ENCODE data around the gene KIF25.

Gene KIF25

DNA sequence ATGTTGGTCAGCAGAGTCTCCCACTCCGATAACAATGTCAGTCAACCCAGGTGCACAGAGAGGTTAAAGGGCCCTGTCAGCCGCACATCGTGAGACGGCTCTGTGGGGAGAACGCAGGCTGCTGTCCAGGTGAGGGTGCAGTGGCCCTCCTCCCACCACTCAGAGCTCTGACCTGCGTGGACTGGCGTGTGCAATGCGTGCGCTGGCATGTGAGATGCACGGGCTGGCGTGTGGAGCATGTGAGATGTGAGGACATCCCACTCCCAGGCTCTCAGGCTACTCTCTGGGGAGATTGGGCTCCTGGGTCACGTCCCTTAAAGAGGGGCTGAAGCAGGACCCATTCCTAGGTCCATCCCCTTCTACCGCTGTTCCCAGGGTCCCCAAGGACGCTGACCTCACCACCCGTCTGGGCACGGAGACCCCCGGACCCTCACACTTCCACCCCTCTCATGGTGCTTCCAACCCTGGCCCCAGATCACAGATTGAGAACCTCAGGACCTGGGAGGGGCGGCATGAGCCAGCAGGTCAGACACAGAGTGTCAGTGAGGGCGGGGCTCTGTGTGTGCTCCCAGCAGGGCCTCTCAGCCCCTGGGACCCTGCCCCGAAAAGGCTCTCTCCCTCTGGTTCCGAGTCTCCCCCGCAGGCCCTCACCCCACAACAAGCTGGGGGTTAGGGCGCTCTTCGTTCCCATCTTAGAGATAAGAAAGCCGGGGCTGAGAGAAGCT, 90.1 kb downstream of the KIF25 start:
- DNase-seq (ENCODE audit: low read depth in 2 of 2): no peak

DNA sequence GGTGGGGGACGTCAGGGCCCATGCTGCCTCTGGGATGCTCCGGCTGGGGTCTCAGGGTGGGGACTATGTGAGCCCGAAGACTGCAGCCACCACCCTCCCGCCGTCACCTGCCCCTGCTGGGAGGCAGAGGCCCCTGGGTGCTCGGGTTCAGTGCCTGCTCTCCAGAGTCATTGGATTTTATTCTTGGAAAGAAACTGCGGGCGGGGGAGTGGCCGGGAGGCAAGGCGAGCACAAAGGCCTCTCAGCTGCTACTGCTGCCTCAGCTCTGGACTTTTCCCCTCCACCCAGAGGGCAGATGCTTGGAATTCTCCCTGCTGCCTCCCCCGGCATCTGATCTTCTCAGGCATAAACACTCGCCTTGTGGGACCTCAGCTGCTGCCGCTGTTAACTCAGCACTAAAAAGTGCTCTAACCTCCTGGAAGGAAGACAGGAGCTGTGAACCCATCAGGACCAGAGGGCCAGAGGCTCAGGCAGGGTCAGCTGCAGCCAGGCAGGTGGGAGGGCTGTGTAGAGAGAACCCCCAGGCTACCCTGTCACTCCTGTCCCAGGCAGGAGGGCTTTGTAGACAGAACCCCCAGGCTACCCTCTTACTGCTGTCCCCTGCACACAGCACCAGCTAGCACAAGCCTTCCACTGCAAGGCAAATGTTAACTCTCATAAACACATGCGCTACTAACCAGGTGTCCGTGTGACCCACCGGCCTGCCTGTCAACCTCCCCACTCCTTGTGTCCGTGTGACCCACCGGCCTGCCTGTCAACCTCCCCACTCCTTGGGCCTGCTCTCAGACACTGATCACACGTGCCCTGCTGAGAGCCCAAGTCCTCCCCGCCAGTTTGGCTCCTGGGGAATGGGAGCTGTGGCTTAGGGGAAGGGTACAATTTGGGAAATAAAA, 90.9 kb downstream of the KIF25 start:
- no peak for DNase-seq (ENCODE audit: low read depth in 2 of 2)

DNA sequence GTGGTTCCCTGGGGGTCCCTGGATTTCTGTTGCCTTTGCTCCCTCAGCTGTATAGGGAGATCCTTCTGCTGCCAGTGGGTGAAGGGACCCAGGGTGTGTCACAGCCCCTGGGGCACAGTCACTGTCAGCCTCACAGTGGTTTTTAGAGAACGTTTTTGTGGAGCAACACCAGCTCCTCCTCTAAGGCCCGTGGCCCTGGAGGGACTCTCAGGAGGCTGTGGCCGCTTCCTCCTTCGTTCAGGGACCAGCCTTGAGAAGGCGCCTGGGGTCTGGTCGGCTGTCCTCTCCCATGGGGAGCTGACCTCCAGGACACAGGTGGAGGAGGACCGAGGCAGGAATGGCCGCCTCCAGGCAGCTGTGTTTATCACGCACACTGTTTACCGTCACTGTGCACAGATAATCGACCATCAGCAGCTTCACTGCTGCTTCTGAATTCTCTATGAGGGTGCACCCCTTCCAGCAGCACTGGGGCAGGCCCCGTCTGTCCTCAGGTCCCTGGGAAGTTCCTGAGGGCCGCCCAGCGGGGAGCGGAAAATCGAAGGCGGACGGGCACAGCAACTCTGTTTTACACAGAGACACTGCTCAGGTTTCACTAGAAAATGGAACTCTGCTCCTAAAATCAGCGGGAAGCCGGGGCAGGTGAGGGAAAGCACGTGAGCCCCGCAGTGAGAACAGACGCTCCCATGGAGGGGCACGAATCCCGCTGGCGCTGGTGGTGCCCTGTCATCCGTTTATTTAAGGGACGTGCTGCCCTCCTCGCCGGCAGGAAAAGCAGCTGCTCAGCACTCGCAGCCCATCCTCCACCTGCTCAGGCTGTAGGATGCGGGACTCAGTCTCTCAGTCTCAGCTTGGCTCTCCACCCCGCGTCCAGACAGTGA, 92.0 kb downstream of the KIF25 start:
- no peak for DNase-seq (ENCODE audit: low read depth in 2 of 2)

DNA sequence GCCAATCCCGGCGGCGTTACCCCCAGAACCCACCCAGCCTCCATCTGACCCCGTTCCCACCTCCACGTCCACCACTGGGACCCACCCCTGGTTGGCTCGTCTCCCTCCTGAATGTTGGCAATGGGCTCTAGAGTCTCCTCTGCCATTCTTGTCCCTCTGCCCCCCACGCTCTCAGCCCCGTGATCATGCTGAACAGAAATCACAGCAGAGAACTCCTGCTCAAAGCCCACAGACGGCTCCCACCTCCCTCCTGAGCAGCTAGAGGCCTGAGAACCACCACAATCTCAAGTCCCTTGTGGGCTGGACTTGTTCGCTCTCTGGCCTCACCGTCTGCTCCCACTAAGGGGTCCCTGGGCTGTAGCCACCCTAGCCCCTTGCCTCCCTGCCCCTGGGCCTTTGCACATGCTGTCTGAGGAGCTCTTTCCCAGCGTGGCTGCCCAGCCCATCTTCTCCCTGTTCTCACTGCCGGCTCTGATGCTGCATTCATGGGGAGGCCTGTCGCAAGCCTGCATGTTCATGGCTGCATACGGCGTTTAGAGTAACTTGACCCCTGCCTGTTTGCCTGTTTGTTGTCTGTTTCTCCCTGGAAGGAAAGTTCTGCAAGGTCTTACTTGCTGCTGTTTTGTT, 92.7 kb downstream of the KIF25 start:
- no peak for DNase-seq (ENCODE audit: low read depth in 2 of 2)

GRCh38 chr6:168090706-168091105, 93.2 kb downstream of the KIF25 start:
- no peak for DNase-seq (ENCODE audit: low read depth in 2 of 2)

GRCh38 chr6:168091381-168092264, 94.2 kb downstream of the KIF25 start:
- DNase-seq (ENCODE audit: low read depth in 2 of 2): no peak

- DNase-seq (ENCODE audit: low read depth in 2 of 2): no peak
Observed at GRCh38 chr6:168092541-168092940, 95.1 kb downstream of the KIF25 start.

DNA sequence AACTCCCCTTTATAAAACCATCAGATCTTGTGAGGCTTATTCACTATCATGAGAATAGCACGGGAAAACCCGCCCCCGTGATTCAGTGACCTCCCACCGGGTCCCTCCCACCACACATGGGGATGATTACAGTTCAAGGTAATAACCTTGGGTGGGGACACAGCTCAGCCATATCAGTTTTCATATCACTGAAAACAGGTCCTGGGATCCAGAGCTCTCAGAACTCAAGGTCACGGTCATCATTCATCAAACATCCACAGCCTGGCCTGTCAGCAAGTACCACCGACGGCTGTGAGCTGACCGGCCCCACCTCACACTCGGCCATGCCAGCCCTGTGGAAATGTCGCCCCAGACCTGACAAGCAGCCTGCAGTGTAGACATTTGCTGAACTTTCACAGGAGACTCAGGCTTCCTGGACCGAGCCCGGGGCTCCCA, 95.6 kb downstream of the KIF25 start:
- DNase-seq (ENCODE audit: low read depth in 2 of 2): no peak

DNA sequence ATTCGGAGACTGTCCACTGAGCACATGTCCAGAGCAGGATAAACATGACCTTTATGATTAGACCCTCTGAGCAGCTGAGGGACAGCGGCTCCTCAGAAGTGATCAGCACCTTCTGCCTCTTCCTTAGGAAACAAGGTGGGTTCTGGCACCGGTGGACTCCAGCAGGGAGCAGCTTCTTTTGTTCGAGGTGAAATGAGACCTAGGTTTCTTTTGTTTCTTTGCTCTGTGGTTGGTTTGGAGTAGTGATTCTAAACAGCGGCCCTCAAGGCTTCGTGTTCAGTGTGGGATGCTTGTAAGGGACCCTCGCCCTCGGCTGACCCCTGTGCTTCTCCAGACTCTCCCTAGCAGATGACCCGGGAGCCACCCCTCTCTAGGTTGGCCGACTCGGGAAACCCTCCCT, 96.2 kb downstream of the KIF25 start:
- DNase-seq (ENCODE audit: low read depth in 2 of 2): no peak

Data from stimulated activated CD4-positive, alpha-beta T cell treated with anti-CD3 and anti-CD28 coated beads, Interleukin-1b, Interleukin-23, amount 100 ng/mL, for 4 hours (primary cell).